SJCRH30 (cell line): Measurements from ENCODE around the gene MCAM. TPM values are rescaled to one million over a fixed set of nuclear protein-coding genes. Genes with fewer than 3 reads are reported as not detected.

ENCODE experiments used
- DNase-seq, 2 experiments: peaks; one replicate each; pipeline ENCODE4 v3.0.0-alpha.2; 2015 to 2020
- H3K27ac ChIP-seq: fragments of 250-450 bp; sonication (Bioruptor Pico); 2 replicates; pipeline ENCODE4 v1.5.1; 2020; ENCODE audit warnings: mild to moderate bottlenecking, moderate library complexity
- H3K27me3 ChIP-seq: fragments of 250-450 bp; sonication (Bioruptor Pico); 2 replicates; pipeline ENCODE4 v1.5.1; 2020; ENCODE audit warnings: mild to moderate bottlenecking, moderate library complexity
- H3K36me3 ChIP-seq: fragments of 250-450 bp; sonication (Bioruptor Pico); 2 replicates; pipeline ENCODE4 v1.5.1; 2020; ENCODE audit warnings: mild to moderate bottlenecking, moderate library complexity
- H3K4me1 ChIP-seq: fragments of 250-450 bp; sonication (Bioruptor Pico); 2 replicates; pipeline ENCODE4 v1.5.1; 2020; ENCODE audit warnings: mild to moderate bottlenecking, moderate library complexity
- H3K4me3 ChIP-seq: fragments of 250-450 bp; sonication (Bioruptor Pico); 2 replicates; pipeline ENCODE4 v1.5.1; 2020; ENCODE audit warnings: mild to moderate bottlenecking, moderate library complexity
- H3K9me3 ChIP-seq: fragments of 250-450 bp; sonication (Bioruptor Pico); replicated peaks from 2 replicates; pipeline ENCODE4 v1.5.1; 2020; ENCODE audit warnings: mild to moderate bottlenecking, moderate library complexity
- total RNA-seq: library from RNA; depleted of rRNA; stranded (reverse); fragments of >200 nt; shearing (Covaris generic); gene quantifications from 2 replicates; pipeline ENCODE4 v1.2.3, GENCODE V29; 2014

The MCAM gene
- total RNA-seq, 1 experiment from 2014 or later, result 30.2 TPM

GRCh38 chr11:119355091-119355843 is 38.3 kb upstream of the MCAM start:
- no peaks in the 10 kb centered on the region for H3K27me3 ChIP-seq
- H3K4me3 ChIP-seq, result no peak overlapping the region
- peaks cover 10% of the 10 kb centered on the region for H3K4me1 ChIP-seq
- no peak for DNase-seq
- H3K9me3 ChIP-seq, result no peaks in the 10 kb centered on the region
- 0 out of 2 replicates have a peak, but pooled peaks cover 2% of the 10 kb centered on the region for H3K36me3 ChIP-seq
- H3K27ac ChIP-seq, result no peak overlapping the region

GRCh38 chr11:119352857-119353260 is 35.9 kb upstream of the MCAM start:
- Histone ChIP-seq H3K36me3 (no peaks in the 10 kb centered on the region), H3K27ac (no peak overlapping the region), H3K4me3 (no peak overlapping the region), H3K4me1 (peaks cover 7% of the 10 kb centered on the region), H3K27me3 (no peaks in the 10 kb centered on the region), H3K9me3 (no peaks in the 10 kb centered on the region)
- peak; percentile 42 to 63 for DNase-seq

- no peaks in the 10 kb centered on the region for H3K36me3 ChIP-seq
- H3K9me3 ChIP-seq, result no peaks in the 10 kb centered on the region
- no peak overlapping the region for H3K27ac ChIP-seq
- no peaks in the 10 kb centered on the region for H3K27me3 ChIP-seq
- DNase-seq, result no peak
- no peak overlapping the region for H3K4me3 ChIP-seq
- H3K4me1 ChIP-seq, result peaks cover 11% of the 10 kb centered on the region
Observed at GRCh38 chr11:119351232-119351631, 34.3 kb upstream of the MCAM start.

- no peaks in the 10 kb centered on the region for H3K27me3 ChIP-seq
- H3K27ac ChIP-seq, result no peak overlapping the region
- H3K36me3 ChIP-seq, result no peaks in the 10 kb centered on the region
- H3K4me3 ChIP-seq, result no peak overlapping the region
- peaks cover 11% of the 10 kb centered on the region for H3K4me1 ChIP-seq
- no peaks in the 10 kb centered on the region for H3K9me3 ChIP-seq
- DNase-seq, result no peak
Observed at GRCh38 chr11:119350302-119350701, 33.4 kb upstream of the MCAM start.

DNA sequence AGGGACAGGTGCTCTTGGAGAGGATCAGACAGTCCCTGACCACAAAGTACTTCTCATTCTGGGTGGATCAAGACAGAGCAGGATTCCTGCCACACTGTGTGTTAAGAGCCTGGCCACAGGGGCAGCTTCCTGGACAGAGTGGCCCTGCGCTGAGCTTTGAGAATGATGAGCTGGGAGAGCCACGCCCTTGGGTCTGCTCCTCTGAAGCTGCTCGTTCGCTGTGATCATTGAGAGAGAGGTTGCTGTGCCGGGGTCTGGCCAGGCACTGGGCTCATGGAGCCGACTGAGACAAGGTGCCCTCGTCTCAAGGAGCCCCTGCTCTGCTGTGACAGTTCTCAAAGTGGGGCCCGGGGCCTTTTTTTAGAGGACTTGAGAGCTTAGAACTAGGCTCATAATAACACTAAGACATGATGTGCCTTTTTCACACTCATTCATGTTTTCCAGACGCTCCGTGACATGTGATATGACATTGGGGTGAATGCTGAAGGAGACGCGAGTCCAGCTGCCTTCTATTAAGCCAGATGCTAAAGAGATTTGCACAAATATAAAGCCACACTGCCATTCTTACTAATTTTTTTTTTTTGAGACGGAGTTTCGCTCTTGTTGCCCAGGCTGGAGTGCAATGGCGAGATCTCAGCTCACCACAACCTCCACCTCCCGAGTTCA is 31.1 kb upstream of the MCAM start:
- peaks cover 8% of the 10 kb centered on the region for H3K4me1 ChIP-seq
- no peaks in the 10 kb centered on the region for H3K27me3 ChIP-seq
- H3K4me3 ChIP-seq, result no peak overlapping the region
- H3K27ac ChIP-seq, result no peak overlapping the region
- peak in 1 of 2 experiments; percentile 34 for DNase-seq
- H3K9me3 ChIP-seq, result no peaks in the 10 kb centered on the region
- no peaks in the 10 kb centered on the region for H3K36me3 ChIP-seq

GRCh38 chr11:119347242-119347641 is 30.3 kb upstream of the MCAM start:
- DNase-seq, result no peak
- Histone ChIP-seq H3K27ac (no peak overlapping the region), H3K36me3 (no peaks in the 10 kb centered on the region), H3K27me3 (no peaks in the 10 kb centered on the region), H3K4me3 (no peak overlapping the region), H3K4me1 (0 out of 2 replicates have a peak, but pooled peaks cover 4% of the 10 kb centered on the region), H3K9me3 (no peaks in the 10 kb centered on the region)

GRCh38 chr11:119346605-119347004 is 29.7 kb upstream of the MCAM start, which contains the start of gene MFRP:
TSS of gene MFRP (minus strand) at chr11:119346705. CDS start at chr11:119346513, 192 bp downstream.
- H3K27me3 ChIP-seq, result no peaks in the 10 kb centered on the region
- no peak within 1 kb of the TSS for H3K4me3 ChIP-seq
- H3K9me3 ChIP-seq, result no peaks in the 10 kb centered on the region
- H3K36me3 ChIP-seq, result no peaks in the 10 kb centered on the region
- no peak for DNase-seq
- no peak within 1 kb of the TSS for H3K27ac ChIP-seq
- H3K4me1 ChIP-seq, result 0 out of 2 replicates have a peak, but pooled peaks cover 4% of the 10 kb centered on the region

DNA sequence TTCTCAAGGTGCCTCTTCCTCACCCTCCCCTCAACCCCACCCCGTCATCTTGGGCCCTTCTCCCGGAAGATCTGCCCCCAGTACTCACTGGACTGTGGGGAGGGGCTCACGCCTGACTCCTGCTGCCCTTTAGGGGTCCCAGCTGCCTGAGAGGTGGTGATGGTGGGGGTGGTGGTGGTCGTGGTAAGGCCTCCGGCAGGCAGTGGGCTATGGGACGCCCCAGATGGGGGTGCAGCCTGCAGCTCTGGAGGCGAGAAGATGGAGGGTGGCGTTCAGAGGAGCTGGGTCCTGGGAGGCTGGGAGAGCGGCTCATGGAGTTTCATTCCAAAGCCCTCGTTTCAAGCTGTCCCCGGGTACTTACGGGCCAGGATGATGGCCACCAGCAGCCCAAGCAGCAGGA is 28.8 kb upstream of the MCAM start:
- Histone ChIP-seq H3K27ac (no peak overlapping the region), H3K4me1 (0 out of 2 replicates have a peak, but pooled peaks cover 4% of the 10 kb centered on the region), H3K4me3 (no peak overlapping the region), H3K36me3 (no peaks in the 10 kb centered on the region), H3K9me3 (no peaks in the 10 kb centered on the region), H3K27me3 (no peaks in the 10 kb centered on the region)
- DNase-seq, result no peak

- no peak overlapping the region for H3K4me3 ChIP-seq
- no peak overlapping the region for H3K27ac ChIP-seq
- no peaks in the 10 kb centered on the region for H3K36me3 ChIP-seq
- no peaks in the 10 kb centered on the region for H3K27me3 ChIP-seq
- 0 out of 2 replicates have a peak, but pooled peaks cover 4% of the 10 kb centered on the region for H3K4me1 ChIP-seq
- no peaks in the 10 kb centered on the region for H3K9me3 ChIP-seq
- no peak for DNase-seq
Observed at GRCh38 chr11:119344291-119345010, 27.5 kb upstream of the MCAM start.

DNA sequence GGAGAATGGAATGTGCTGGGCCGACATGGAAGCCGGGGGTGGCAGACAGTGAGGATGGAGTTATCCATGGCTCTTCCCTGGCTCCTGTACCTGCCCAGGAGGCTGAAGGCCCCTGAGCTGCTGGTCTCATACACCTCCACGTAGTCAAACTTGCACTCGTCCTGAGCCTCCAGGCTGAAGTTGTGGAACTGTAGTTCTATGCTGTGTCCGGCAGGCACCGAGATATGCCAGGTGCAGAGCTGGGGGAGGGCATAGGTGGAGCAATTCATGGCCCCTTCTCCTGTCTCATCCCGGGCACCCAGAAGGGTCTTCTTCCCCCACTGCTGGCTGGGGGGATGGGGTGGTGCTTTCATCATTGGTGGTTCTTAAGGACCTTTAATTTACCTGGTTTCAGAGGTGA is 26.8 kb upstream of the MCAM start:
- Histone ChIP-seq H3K9me3 (no peaks in the 10 kb centered on the region), H3K36me3 (no peaks in the 10 kb centered on the region), H3K4me3 (no peak overlapping the region), H3K4me1 (0 out of 2 replicates have a peak, but pooled peaks cover 4% of the 10 kb centered on the region), H3K27ac (no peak overlapping the region), H3K27me3 (no peaks in the 10 kb centered on the region)
- no peak for DNase-seq

- H3K4me1 ChIP-seq, result peaks cover 4% of the 10 kb centered on the region; the same call in 1 of the 2 replicates
- no peak overlapping the region for H3K4me3 ChIP-seq
- H3K27me3 ChIP-seq, result no peaks in the 10 kb centered on the region
- no peaks in the 10 kb centered on the region for H3K36me3 ChIP-seq
- no peaks in the 10 kb centered on the region for H3K9me3 ChIP-seq
- no peak for DNase-seq
- no peak overlapping the region for H3K27ac ChIP-seq
Observed at GRCh38 chr11:119342362-119343130, 25.6 kb upstream of the MCAM start.

- Histone ChIP-seq H3K36me3 (no peaks in the 10 kb centered on the region), H3K4me3 (no peak overlapping the region), H3K9me3 (no peaks in the 10 kb centered on the region), H3K27me3 (no peaks in the 10 kb centered on the region), H3K4me1 (peaks cover 5% of the 10 kb centered on the region; the same call in 1 of the 2 replicates), H3K27ac (no peak overlapping the region)
- DNase-seq, result no peak
Observed at GRCh38 chr11:119342023-119342300, 25.0 kb upstream of the MCAM start.

GRCh38 chr11:119341222-119342022 is 24.5 kb upstream of the MCAM start:
- no peak overlapping the region for H3K27ac ChIP-seq
- no peaks in the 10 kb centered on the region for H3K27me3 ChIP-seq
- no peak for DNase-seq
- no peak overlapping the region for H3K4me3 ChIP-seq
- H3K9me3 ChIP-seq, result no peaks in the 10 kb centered on the region
- peaks cover 5% of the 10 kb centered on the region; the same call in 1 of the 2 replicates for H3K4me1 ChIP-seq
- H3K36me3 ChIP-seq, result no peaks in the 10 kb centered on the region
